ENCODE results near the gene SYMPK.

DNA sequence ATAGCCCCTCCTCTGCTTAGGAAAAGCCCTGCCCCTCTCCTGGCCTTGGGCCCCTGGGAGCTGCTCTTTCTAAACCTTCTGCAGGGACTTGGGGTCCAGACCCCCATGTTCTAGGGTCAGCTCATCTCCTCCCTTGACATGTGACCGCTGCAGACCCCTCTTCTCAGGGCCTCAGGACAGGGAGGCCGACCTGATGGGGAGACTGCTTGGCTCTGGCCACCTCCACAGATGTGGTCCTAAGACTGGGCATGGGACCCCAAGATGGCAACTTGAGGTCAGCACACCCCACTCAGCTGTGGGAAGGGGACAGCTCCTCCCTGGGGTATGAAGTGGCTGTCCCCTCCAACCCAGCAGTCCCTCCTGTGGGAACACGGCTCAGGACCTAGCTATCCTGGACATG lies 90.0 kb downstream of the SYMPK start:
- TF ChIP-seq, protein P1, sequence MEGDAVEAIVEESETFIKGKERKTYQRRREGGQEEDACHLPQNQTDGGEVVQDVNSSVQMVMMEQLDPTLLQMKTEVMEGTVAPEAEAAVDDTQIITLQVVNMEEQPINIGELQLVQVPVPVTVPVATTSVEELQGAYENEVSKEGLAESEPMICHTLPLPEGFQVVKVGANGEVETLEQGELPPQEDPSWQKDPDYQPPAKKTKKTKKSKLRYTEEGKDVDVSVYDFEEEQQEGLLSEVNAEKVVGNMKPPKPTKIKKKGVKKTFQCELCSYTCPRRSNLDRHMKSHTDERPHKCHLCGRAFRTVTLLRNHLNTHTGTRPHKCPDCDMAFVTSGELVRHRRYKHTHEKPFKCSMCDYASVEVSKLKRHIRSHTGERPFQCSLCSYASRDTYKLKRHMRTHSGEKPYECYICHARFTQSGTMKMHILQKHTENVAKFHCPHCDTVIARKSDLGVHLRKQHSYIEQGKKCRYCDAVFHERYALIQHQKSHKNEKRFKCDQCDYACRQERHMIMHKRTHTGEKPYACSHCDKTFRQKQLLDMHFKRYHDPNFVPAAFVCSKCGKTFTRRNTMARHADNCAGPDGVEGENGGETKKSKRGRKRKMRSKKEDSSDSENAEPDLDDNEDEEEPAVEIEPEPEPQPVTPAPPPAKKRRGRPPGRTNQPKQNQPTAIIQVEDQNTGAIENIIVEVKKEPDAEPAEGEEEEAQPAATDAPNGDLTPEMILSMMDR (IDR thresholded peaks at IDR 0.05; ENCODE audit: low read depth, low read length, poor library complexity, severe bottlenecking): no peak
- no peak for TF ChIP-seq EZH2phosphoT487 (IDR thresholded peaks at IDR 0.05; ENCODE audit: borderline replicate concordance, low read length)

Measured in DOHH2 (cell line).